ENCODE results near the gene IFI27L1. TPM values are rescaled to one million over a fixed set of nuclear protein-coding genes. Genes with fewer than 3 reads are reported as not detected.

IFI27L1 gene
- total RNA-seq, 1 experiment from 2014 or later = 26.0 TPM

- 0 out of 2 replicates have a peak, but pooled peaks have one; percentile 19 for ATAC-seq
- RAD21 ChIA-PET (ENCODE audit: low non-redundant PET in 1 of 2, low total read pairs in 2 of 2, uncharacterized antibody in 2 of 2, unreplicated experiment in 2 of 2) = no interaction called here
- no peak for DNase-seq (ENCODE audit: low read depth, low spot score)
- H3K27ac ChIP-seq (ENCODE audit: low read depth, low read length) = no peak overlapping the region
- no TSS peak for BruUV-seq (replicated peaks)
- H3K27me3 ChIP-seq (ENCODE audit: insufficient read depth, low read length) = no peaks in the 10 kb centered on the region
- POLR2A ChIA-PET = no interaction called here
- no peaks in the 10 kb centered on the region for H3K79me2 ChIP-seq (ENCODE audit: insufficient read depth, low read length)
- TF ChIP-seq RAD21 (IDR thresholded peaks at IDR 0.05; ENCODE audit: low read depth) (no peak), YY1 (IDR thresholded peaks at IDR 0.05; ENCODE audit: extremely low read depth, insufficient replicate concordance, low read depth, low read length) (no peak), CBX3 (IDR thresholded peaks at IDR 0.05; ENCODE audit: low read depth) (no peak)
- CTCF ChIA-PET = no interaction called here
- no peak overlapping the region for H2AFZ ChIP-seq (ENCODE audit: low read depth, low read length, poor library complexity, severe bottlenecking)
- no peaks in the 10 kb centered on the region for H3K9me2 ChIP-seq (ENCODE audit: insufficient read depth)
- H3K36me3 ChIP-seq (ENCODE audit: control insufficient read depth in 1 of 2, insufficient read depth in 2 of 2, low read length in 2 of 2) = peaks cover 5 to 11% of the 10 kb centered on the region in 2 experiments; a peak in 3 of 4 replicates
- no peaks in the 10 kb centered on the region for H3K9me3 ChIP-seq (ENCODE audit: control insufficient read depth in 1 of 2, insufficient read depth in 1 of 2, low read depth in 1 of 2, low read length in 2 of 2)
- H3K4me3 ChIP-seq (replicated peaks in 1 of 2; ENCODE audit: low read depth in 1 of 2, low read length in 2 of 2) = no peak overlapping the region
- no peak overlapping the region for H3K9ac ChIP-seq (ENCODE audit: low read length)
- no peak overlapping the region for H3K4me2 ChIP-seq (ENCODE audit: low read length)
- H4K20me1 ChIP-seq (ENCODE audit: insufficient read depth) = no peaks in the 10 kb centered on the region
- intact Hi-C loops (cut with micrococcal nuclease) = no loop called here
- no peaks in the 10 kb centered on the region for H3K4me1 ChIP-seq (ENCODE audit: control insufficient read depth in 1 of 2, insufficient read depth in 2 of 2, low read length in 2 of 2)
Measured at GRCh38 chr14:94043111-94043755, 37.9 kb upstream of the IFI27L1 start.

GRCh38 chr14:94043756-94044475 is 37.2 kb upstream of the IFI27L1 start:
- no peak for DNase-seq (ENCODE audit: low read depth, low spot score)
- no peaks in the 10 kb centered on the region for H3K9me3 ChIP-seq (ENCODE audit: control insufficient read depth in 1 of 2, insufficient read depth in 1 of 2, low read depth in 1 of 2, low read length in 2 of 2)
- BruUV-seq (replicated peaks) = no TSS peak
- intact Hi-C loops (cut with micrococcal nuclease) = no loop called here
- H3K27ac ChIP-seq (ENCODE audit: low read depth, low read length) = no peak overlapping the region
- H3K79me2 ChIP-seq (ENCODE audit: insufficient read depth, low read length) = no peaks in the 10 kb centered on the region
- H3K9ac ChIP-seq (ENCODE audit: low read length) = no peak overlapping the region
- no peak for ATAC-seq
- H3K9me2 ChIP-seq (ENCODE audit: insufficient read depth) = no peaks in the 10 kb centered on the region
- H3K4me1 ChIP-seq (ENCODE audit: control insufficient read depth in 1 of 2, insufficient read depth in 2 of 2, low read length in 2 of 2) = no peaks in the 10 kb centered on the region
- H3K4me2 ChIP-seq (ENCODE audit: low read length) = no peak overlapping the region
- H3K4me3 ChIP-seq (replicated peaks in 1 of 2; ENCODE audit: low read depth in 1 of 2, low read length in 2 of 2) = no peak overlapping the region
- H4K20me1 ChIP-seq (ENCODE audit: insufficient read depth) = no peaks in the 10 kb centered on the region
- POLR2A ChIA-PET = no interaction called here
- peaks cover 12 to 14% of the 10 kb centered on the region in 2 experiments; a peak in 3 of 4 replicates for H3K36me3 ChIP-seq (ENCODE audit: control insufficient read depth in 1 of 2, insufficient read depth in 2 of 2, low read length in 2 of 2)
- RAD21 ChIA-PET (ENCODE audit: low non-redundant PET in 1 of 2, low total read pairs in 2 of 2, uncharacterized antibody in 2 of 2, unreplicated experiment in 2 of 2) = no interaction called here
- CTCF ChIA-PET = no interaction called here
- no peaks in the 10 kb centered on the region for H3K27me3 ChIP-seq (ENCODE audit: insufficient read depth, low read length)
- no peak overlapping the region for H2AFZ ChIP-seq (ENCODE audit: low read depth, low read length, poor library complexity, severe bottlenecking)
- TF ChIP-seq POLR2AphosphoS5 (IDR thresholded peaks at IDR 0.05; ENCODE audit: low read depth, low read length) = no peak
- TF ChIP-seq, protein P1, sequence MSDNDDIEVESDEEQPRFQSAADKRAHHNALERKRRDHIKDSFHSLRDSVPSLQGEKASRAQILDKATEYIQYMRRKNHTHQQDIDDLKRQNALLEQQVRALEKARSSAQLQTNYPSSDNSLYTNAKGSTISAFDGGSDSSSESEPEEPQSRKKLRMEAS (IDR thresholded peaks at IDR 0.05) = no peak
- TF ChIP-seq TCF7L2 (IDR thresholded peaks at IDR 0.05; ENCODE audit: borderline replicate concordance, extremely low read depth, insufficient read depth, insufficient read length) = no peak
- TF ChIP-seq EZH2 (IDR thresholded peaks at IDR 0.05) = no peak
- no peak for TF ChIP-seq ELF1 (IDR thresholded peaks at IDR 0.05; ENCODE audit: borderline replicate concordance, low read depth)
- no peak for TF ChIP-seq ZFX (IDR thresholded peaks at IDR 0.05)
- TF ChIP-seq ZNF274 (IDR thresholded peaks at IDR 0.05; ENCODE audit: low read depth, low read length) = no peak
- TF ChIP-seq, protein P2, sequence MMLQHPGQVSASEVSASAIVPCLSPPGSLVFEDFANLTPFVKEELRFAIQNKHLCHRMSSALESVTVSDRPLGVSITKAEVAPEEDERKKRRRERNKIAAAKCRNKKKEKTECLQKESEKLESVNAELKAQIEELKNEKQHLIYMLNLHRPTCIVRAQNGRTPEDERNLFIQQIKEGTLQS (IDR thresholded peaks at IDR 0.05) = no peak
- no peak for TF ChIP-seq SRF (IDR thresholded peaks at IDR 0.05; ENCODE audit: low read depth)
- no peak for TF ChIP-seq SP1 (IDR thresholded peaks at IDR 0.05; ENCODE audit: low read depth)
- no peak for TF ChIP-seq YY1 (IDR thresholded peaks at IDR 0.05; ENCODE audit: extremely low read depth, insufficient replicate concordance, low read depth, low read length)
- TF ChIP-seq SIN3A (IDR thresholded peaks at IDR 0.05; ENCODE audit: low read depth) = no peak
- TF ChIP-seq, protein P3, sequence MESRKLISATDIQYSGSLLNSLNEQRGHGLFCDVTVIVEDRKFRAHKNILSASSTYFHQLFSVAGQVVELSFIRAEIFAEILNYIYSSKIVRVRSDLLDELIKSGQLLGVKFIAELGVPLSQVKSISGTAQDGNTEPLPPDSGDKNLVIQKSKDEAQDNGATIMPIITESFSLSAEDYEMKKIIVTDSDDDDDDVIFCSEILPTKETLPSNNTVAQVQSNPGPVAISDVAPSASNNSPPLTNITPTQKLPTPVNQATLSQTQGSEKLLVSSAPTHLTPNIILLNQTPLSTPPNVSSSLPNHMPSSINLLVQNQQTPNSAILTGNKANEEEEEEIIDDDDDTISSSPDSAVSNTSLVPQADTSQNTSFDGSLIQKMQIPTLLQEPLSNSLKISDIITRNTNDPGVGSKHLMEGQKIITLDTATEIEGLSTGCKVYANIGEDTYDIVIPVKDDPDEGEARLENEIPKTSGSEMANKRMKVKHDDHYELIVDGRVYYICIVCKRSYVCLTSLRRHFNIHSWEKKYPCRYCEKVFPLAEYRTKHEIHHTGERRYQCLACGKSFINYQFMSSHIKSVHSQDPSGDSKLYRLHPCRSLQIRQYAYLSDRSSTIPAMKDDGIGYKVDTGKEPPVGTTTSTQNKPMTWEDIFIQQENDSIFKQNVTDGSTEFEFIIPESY (IDR thresholded peaks at IDR 0.05; ENCODE audit: extremely low read depth, insufficient replicate concordance, low read length) = no peak
- TF ChIP-seq EZH2phosphoT487 (IDR thresholded peaks at IDR 0.05; ENCODE audit: borderline replicate concordance) = no peak
- no peak for TF ChIP-seq RAD21 (IDR thresholded peaks at IDR 0.05; ENCODE audit: low read depth)

Measured in HCT116 (cell line).